Activated CD4-positive, alpha-beta T cell treated with anti-CD3 and anti-CD28 coated beads, Interleukin-2, amount 10 ng/mL, durations not matched to agents 24 days and 14 days (primary cell): ENCODE data around the gene SPANXN2. TPM values are rescaled to one million over a fixed set of nuclear protein-coding genes. Genes with fewer than 3 reads are reported as not detected.
"Not testable (repeated sequence)": the region's sequence is repeated elsewhere in the genome, so short reads cannot be mapped to it uniquely, and the experiment has no call there.

Experiments used
- DNase-seq: peaks from one replicate; pipeline ENCODE4 v3.0.0; 2022
- H3K27ac Mint-ChIP-seq: one replicate; pipeline ENCODE4 v1.8.0; 2022; ENCODE audit warnings: mild to moderate bottlenecking, mixed read lengths
- H3K27me3 Mint-ChIP-seq: one replicate; pipeline ENCODE4 v1.8.0; 2022; ENCODE audit warnings: mixed read lengths
- H3K36me3 Mint-ChIP-seq: one replicate; pipeline ENCODE4 v1.8.0; 2022; ENCODE audit warnings: low read depth, mild to moderate bottlenecking, mixed read lengths
- H3K4me1 Mint-ChIP-seq: one replicate; pipeline ENCODE4 v1.8.0; 2021; ENCODE audit warnings: mixed read lengths
- H3K4me3 Mint-ChIP-seq: one replicate; pipeline ENCODE4 v1.8.0; 2022; ENCODE audit warnings: mild to moderate bottlenecking, moderate library complexity, mixed read lengths
- H3K9me3 Mint-ChIP-seq: one replicate; pipeline ENCODE4 v1.8.0; 2021; ENCODE audit warnings: mixed read lengths
- intact Hi-C: fragments of 100-400 bp; cut with micrococcal nuclease; formaldehyde crosslinking; loops from one replicate; pipeline ENCODE4 v1.15.1; 2023
- total RNA-seq: library from RNA; stranded (reverse); gene quantifications from 2 replicates; pipeline ENCODE4 v1.2.3, GENCODE V29; 2022

The SPANXN2 gene
- total RNA-seq = not detected in 2 replicates

- H3K27ac Mint-ChIP-seq, H3K4me3 Mint-ChIP-seq, H3K27me3 Mint-ChIP-seq, DNase-seq, H3K4me1 Mint-ChIP-seq, intact Hi-C loops, H3K36me3 Mint-ChIP-seq: not testable (repeated sequence)
- peaks cover 15% of the 10 kb centered on the region for H3K9me3 Mint-ChIP-seq
These were observed at the start of gene SPANXN2 for GRCh38 chrX:143720652-143721051. SPANXN2 (minus strand) TSS chrX:143720752; CDS start chrX:143720668, 84 bp downstream.

- intact Hi-C loops = no loop called here
- H3K9me3 Mint-ChIP-seq = peaks cover 3% of the 10 kb centered on the region
These were observed 48.4 kb upstream of the SPANXN2 start for GRCh38 chrX:143768976-143769375.

GRCh38 chrX:143767789-143768188 is 47.2 kb upstream of the SPANXN2 start:
- H3K9me3 Mint-ChIP-seq, DNase-seq, H3K4me1 Mint-ChIP-seq, H3K4me3 Mint-ChIP-seq, H3K36me3 Mint-ChIP-seq, H3K27me3 Mint-ChIP-seq, intact Hi-C loops, H3K27ac Mint-ChIP-seq: not testable (repeated sequence)

More at GRCh38 chrX:143768976-143769375, 48.4 kb upstream of the SPANXN2 start:
- Mint-ChIP-seq H3K27me3 (no peaks in the 10 kb centered on the region), H3K27ac (no peak overlapping the region), H3K4me3 (no peak overlapping the region), H3K36me3 (no peaks in the 10 kb centered on the region), H3K4me1 (no peaks in the 10 kb centered on the region)
- DNase-seq = no peak

GRCh38 chrX:143757887-143758286 is 37.3 kb upstream of the SPANXN2 start:
- H3K4me1 Mint-ChIP-seq = no peaks in the 10 kb centered on the region
- H3K9me3 Mint-ChIP-seq = no peaks in the 10 kb centered on the region
- H3K27ac Mint-ChIP-seq = no peak overlapping the region
- intact Hi-C loops = no loop called here
- DNase-seq = no peak
- no peaks in the 10 kb centered on the region for H3K36me3 Mint-ChIP-seq
- no peaks in the 10 kb centered on the region for H3K27me3 Mint-ChIP-seq
- no peak overlapping the region for H3K4me3 Mint-ChIP-seq

- no peaks in the 10 kb centered on the region for H3K9me3 Mint-ChIP-seq
- no peaks in the 10 kb centered on the region for H3K36me3 Mint-ChIP-seq
- intact Hi-C loops = no loop called here
- no peak overlapping the region for H3K27ac Mint-ChIP-seq
- H3K4me1 Mint-ChIP-seq = no peaks in the 10 kb centered on the region
- no peak overlapping the region for H3K4me3 Mint-ChIP-seq
- H3K27me3 Mint-ChIP-seq = no peaks in the 10 kb centered on the region
- DNase-seq = no peak
These were observed 36.8 kb upstream of the SPANXN2 start for GRCh38 chrX:143757375-143757774.

DNA sequence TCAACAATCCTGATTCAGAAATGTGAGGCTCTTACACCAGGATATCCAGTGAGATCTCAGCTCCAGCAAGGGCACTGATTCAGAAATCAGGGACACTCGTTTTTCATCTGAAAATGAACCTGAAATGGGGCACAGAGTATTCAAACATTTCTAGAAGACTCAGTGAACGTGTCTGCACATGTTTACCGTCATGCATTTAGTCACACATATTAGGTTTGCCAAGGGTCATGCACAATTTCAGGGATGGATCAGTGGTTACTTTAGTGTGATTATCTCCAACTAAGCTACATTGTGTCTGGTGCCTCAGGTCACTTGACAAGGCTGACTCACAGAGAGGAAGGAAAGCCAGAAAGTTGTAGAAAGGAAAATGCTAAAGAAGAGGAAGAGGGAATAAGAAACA is 33.6 kb upstream of the SPANXN2 start:
- Mint-ChIP-seq H3K4me3 (no peak overlapping the region), H3K27me3 (no peaks in the 10 kb centered on the region), H3K36me3 (no peaks in the 10 kb centered on the region), H3K9me3 (no peaks in the 10 kb centered on the region), H3K4me1 (no peaks in the 10 kb centered on the region), H3K27ac (no peak overlapping the region)
- intact Hi-C loops = no loop called here
- no peak for DNase-seq

DNA sequence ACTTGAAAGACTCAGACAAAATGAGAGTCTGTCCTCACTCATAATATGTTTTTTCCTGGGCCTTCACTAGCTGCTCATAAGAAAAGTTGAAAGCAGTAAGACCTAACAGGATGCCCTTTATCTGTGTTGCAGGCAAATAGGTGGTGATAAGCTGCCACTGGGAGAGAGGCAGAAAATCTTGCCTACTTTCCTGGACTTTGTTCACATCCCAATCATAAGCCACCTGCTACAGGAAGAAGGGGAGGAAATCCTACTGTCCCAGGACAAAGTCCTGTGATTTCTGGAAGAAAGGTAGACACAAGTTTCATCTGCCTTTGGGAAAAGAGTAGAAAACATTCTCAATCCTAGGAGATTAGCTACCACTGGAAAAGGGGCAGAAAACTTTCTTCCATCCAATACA is 13.3 kb upstream of the SPANXN2 start:
- intact Hi-C loops = no loop called here
- no peaks in the 10 kb centered on the region for H3K4me1 Mint-ChIP-seq
- no peaks in the 10 kb centered on the region for H3K9me3 Mint-ChIP-seq
- H3K27me3 Mint-ChIP-seq = no peaks in the 10 kb centered on the region
- no peak for DNase-seq
- H3K36me3 Mint-ChIP-seq = no peaks in the 10 kb centered on the region
- H3K4me3 Mint-ChIP-seq = no peak overlapping the region
- no peak overlapping the region for H3K27ac Mint-ChIP-seq

GRCh38 chrX:143726296-143726695 is 5.7 kb upstream of the SPANXN2 start:
- Mint-ChIP-seq H3K27ac (no peak overlapping the region), H3K27me3 (no peaks in the 10 kb centered on the region), H3K9me3 (no peaks in the 10 kb centered on the region), H3K4me1 (no peaks in the 10 kb centered on the region), H3K36me3 (no peaks in the 10 kb centered on the region), H3K4me3 (no peak overlapping the region)
- intact Hi-C loops = no loop called here
- no peak for DNase-seq

DNA sequence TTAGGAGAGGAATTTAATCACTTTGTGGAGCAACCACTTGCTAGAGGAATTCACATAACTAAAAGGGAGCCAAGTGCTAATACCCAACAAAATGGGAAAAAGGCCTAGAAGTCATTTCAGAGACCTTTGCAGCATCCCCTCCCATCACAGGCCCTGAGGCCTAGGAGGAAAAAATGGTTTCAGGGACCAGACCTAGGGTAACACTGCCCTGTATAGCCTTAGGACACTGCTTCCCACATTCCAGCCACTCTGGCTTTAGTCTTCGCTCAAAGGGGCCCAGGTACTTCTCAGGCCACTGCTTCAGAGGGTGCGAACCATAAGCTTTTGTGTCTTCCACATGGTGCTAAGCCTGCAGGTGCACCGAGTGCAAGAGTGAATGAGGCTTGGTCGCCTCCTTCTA is 19.1 kb downstream of the SPANXN2 start:
- no peak for DNase-seq
- H3K36me3 Mint-ChIP-seq = no peaks in the 10 kb centered on the region
- H3K27me3 Mint-ChIP-seq = no peaks in the 10 kb centered on the region
- no peak overlapping the region for H3K4me3 Mint-ChIP-seq
- H3K9me3 Mint-ChIP-seq = no peaks in the 10 kb centered on the region
- intact Hi-C loops = no loop called here
- H3K4me1 Mint-ChIP-seq = no peaks in the 10 kb centered on the region
- no peak overlapping the region for H3K27ac Mint-ChIP-seq

DNA sequence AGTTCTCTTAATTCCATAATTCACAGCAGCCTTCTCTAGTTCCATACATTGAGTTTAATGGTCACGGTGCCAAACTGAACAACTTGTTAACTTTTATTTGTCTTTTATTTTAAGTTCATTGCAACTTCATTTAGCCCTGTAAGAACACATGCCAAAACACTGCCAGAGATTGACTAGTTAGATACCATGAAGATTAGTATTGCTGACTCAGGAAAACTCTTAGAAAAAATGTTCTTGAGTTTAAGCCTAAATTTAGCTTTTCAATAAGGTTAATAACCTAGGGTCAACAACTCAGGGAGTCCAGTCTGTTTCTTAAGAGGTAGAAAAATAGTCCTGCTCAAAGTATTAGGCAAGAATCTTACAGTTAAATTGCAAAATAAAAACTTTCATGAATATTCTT is 25.7 kb downstream of the SPANXN2 start:
- no peaks in the 10 kb centered on the region for H3K9me3 Mint-ChIP-seq
- no peaks in the 10 kb centered on the region for H3K27me3 Mint-ChIP-seq
- intact Hi-C loops = no loop called here
- H3K27ac Mint-ChIP-seq = no peak overlapping the region
- no peaks in the 10 kb centered on the region for H3K4me1 Mint-ChIP-seq
- no peak for DNase-seq
- H3K4me3 Mint-ChIP-seq = no peak overlapping the region
- no peaks in the 10 kb centered on the region for H3K36me3 Mint-ChIP-seq

DNA sequence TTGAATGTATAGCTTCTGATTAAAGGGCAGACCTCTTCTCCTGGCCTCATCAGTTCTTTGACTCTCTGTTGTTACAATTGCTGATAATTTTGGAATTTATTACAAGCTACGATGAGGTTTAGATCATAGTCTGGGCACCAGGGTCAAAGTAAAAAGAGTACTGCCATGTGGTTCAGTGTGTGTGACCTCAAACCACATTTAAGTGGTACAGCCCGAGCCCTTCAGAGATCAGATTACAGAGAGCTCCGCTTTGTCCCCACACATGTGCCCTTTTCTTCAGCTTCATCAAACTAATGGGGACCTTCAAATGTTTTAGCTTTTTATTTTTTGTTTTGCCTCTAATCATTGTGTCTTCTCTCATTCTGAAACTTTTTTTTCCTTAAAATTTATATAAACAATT is 37.1 kb downstream of the SPANXN2 start:
- no peaks in the 10 kb centered on the region for H3K9me3 Mint-ChIP-seq
- H3K27me3 Mint-ChIP-seq = no peaks in the 10 kb centered on the region
- intact Hi-C loops = no loop called here
- H3K36me3 Mint-ChIP-seq = no peaks in the 10 kb centered on the region
- no peak overlapping the region for H3K27ac Mint-ChIP-seq
- no peaks in the 10 kb centered on the region for H3K4me1 Mint-ChIP-seq
- H3K4me3 Mint-ChIP-seq = no peak overlapping the region
- no peak for DNase-seq

GRCh38 chrX:143674926-143675325 is 45.6 kb downstream of the SPANXN2 start:
- intact Hi-C loops = no loop called here
- no peak for DNase-seq
- Mint-ChIP-seq H3K27me3 (no peaks in the 10 kb centered on the region), H3K4me3 (no peak overlapping the region), H3K36me3 (no peaks in the 10 kb centered on the region), H3K27ac (no peak overlapping the region), H3K4me1 (no peaks in the 10 kb centered on the region), H3K9me3 (peaks cover 3% of the 10 kb centered on the region)

DNA sequence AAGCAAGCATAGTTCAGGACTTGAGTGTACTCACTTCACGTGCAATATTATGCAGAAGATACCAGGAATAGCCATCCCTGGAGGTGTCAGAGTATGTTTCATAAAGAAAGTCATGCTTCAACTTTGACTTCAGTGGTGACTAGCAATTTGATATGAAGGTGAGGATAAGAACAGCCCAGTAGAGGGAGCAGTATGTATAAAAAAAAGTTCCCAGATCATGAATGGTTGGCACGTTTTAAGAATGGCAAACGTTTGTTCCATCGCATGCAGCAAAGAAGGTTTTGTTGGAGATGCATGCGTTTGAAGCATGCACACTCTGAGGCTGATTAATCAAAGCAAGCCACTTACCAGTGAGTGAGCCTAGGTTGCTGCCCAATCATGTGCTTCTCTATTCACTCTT is 51.2 kb downstream of the SPANXN2 start:
- no peak overlapping the region for H3K27ac Mint-ChIP-seq
- H3K27me3 Mint-ChIP-seq = no peaks in the 10 kb centered on the region
- intact Hi-C loops = no loop called here
- DNase-seq = no peak
- no peaks in the 10 kb centered on the region for H3K36me3 Mint-ChIP-seq
- no peaks in the 10 kb centered on the region for H3K4me1 Mint-ChIP-seq
- no peaks in the 10 kb centered on the region for H3K9me3 Mint-ChIP-seq
- H3K4me3 Mint-ChIP-seq = no peak overlapping the region

DNA sequence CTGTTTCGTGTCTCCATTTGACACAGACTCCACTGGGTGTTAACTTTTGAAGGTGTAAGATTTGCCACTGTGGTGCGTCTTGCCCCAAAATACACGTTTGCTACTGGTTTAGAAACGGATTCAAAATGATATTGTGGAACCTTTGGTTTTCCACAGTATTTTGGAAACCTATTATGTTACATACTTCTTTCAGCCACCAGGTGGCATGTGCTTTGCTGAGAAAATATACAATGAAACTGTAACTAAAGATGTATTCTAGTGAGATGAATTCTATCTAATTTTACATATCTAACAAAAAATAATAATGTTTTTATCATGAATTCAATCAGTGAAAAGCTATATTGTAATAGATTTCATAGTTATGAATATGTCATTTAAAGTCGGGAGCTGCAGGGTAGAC is 56.2 kb downstream of the SPANXN2 start:
- intact Hi-C loops = no loop called here
- H3K36me3 Mint-ChIP-seq = no peaks in the 10 kb centered on the region
- H3K9me3 Mint-ChIP-seq = no peaks in the 10 kb centered on the region
- no peak overlapping the region for H3K4me3 Mint-ChIP-seq
- no peak overlapping the region for H3K27ac Mint-ChIP-seq
- no peaks in the 10 kb centered on the region for H3K4me1 Mint-ChIP-seq
- DNase-seq = no peak
- H3K27me3 Mint-ChIP-seq = no peaks in the 10 kb centered on the region

GRCh38 chrX:143663755-143664154 is 56.8 kb downstream of the SPANXN2 start:
- H3K27ac Mint-ChIP-seq = no peak overlapping the region
- H3K27me3 Mint-ChIP-seq = no peaks in the 10 kb centered on the region
- no peaks in the 10 kb centered on the region for H3K36me3 Mint-ChIP-seq

More at GRCh38 chrX:143663755-143664154, 56.8 kb downstream of the SPANXN2 start:
- no peaks in the 10 kb centered on the region for H3K9me3 Mint-ChIP-seq
- H3K4me1 Mint-ChIP-seq = no peaks in the 10 kb centered on the region
- intact Hi-C loops = no loop called here
- no peak overlapping the region for H3K4me3 Mint-ChIP-seq
- no peak for DNase-seq
